ENCODE data around the gene ACTL6B.

The ACTL6B gene

GRCh38 chr7:100683659-100684533 is 27.6 kb upstream of the ACTL6B start:
- no peak for DNase-seq

- peak; percentile 52 for DNase-seq
Measured at GRCh38 chr7:100682991-100683658, 26.9 kb upstream of the ACTL6B start.

GRCh38 chr7:100682228-100682741 is 26.0 kb upstream of the ACTL6B start:
- DNase-seq = peak; percentile 54

GRCh38 chr7:100681491-100682227 is 25.4 kb upstream of the ACTL6B start:
- no peak for DNase-seq

GRCh38 chr7:100680576-100681271 is 24.5 kb upstream of the ACTL6B start:
- DNase-seq = peak; percentile 58

- DNase-seq = no peak
Measured at GRCh38 chr7:100679927-100680575, 23.8 kb upstream of the ACTL6B start.

- DNase-seq = no peak
Measured at GRCh38 chr7:100679129-100679926, 23.1 kb upstream of the ACTL6B start.

GRCh38 chr7:100678291-100678984 is 22.2 kb upstream of the ACTL6B start:
- no peak for DNase-seq

- peak; percentile 53 for DNase-seq
Measured at GRCh38 chr7:100677308-100678267, 21.3 kb upstream of the ACTL6B start.

- peak; percentile 55 for DNase-seq
Measured at GRCh38 chr7:100676501-100677306, 20.5 kb upstream of the ACTL6B start.

- DNase-seq = peak; percentile 85
Measured at GRCh38 chr7:100675581-100676350, 19.5 kb upstream of the ACTL6B start.

GRCh38 chr7:100675105-100675451 is 18.8 kb upstream of the ACTL6B start:
- DNase-seq = no peak

- peak; percentile 75 for DNase-seq
Measured at GRCh38 chr7:100674411-100675104, 18.3 kb upstream of the ACTL6B start.

GRCh38 chr7:100673942-100674410 is 17.7 kb upstream of the ACTL6B start:
- DNase-seq = no peak

GRCh38 chr7:100673302-100673941 is 17.2 kb upstream of the ACTL6B start, which contains the start of gene GNB2:
GNB2 (plus strand) TSS chr7:100673740; CDS start chr7:100676266, 2,526 bp downstream.
- DNase-seq = peak; percentile 100

Measured in activated CD8-positive, alpha-beta memory T cell treated with anti-CD3 and anti-CD28 coated beads, Interleukin-2, amount 50 U/mL, for 48 hours (primary cell).